Subcutaneous abdominal adipose tissue (tissue), 5 donors: ENCODE measurements around the gene ZNFX1.

Experiments used
- H3K27ac ChIP-seq: one replicate; pipeline ENCODE4 v1.7.0; 2013; ENCODE audit warnings: low read depth, mild to moderate bottlenecking, inconsistent platforms, low read length, moderate library complexity
- H3K27me3 ChIP-seq, 5 donors: one replicate each; pipeline ENCODE4 v1.7.0; 2013; ENCODE audit warnings: low read length in 5 of 5, inconsistent platforms in 1 of 5; ENCODE audit not compliant: control insufficient read depth in 5 of 5, insufficient read depth in 4 of 5
- H3K36me3 ChIP-seq, 5 donors: one replicate each; pipeline ENCODE4 v1.7.0; 2013; ENCODE audit warnings: low read length in 5 of 5; ENCODE audit not compliant: control insufficient read depth in 5 of 5, insufficient read depth in 5 of 5
- H3K4me1 ChIP-seq, 5 donors: one replicate each; pipeline ENCODE4 v1.7.0; 2013; ENCODE audit warnings: low read length in 5 of 5, mild to moderate bottlenecking in 3 of 5, moderate library complexity in 1 of 5; ENCODE audit not compliant: control insufficient read depth in 5 of 5, insufficient read depth in 5 of 5
- H3K4me3 ChIP-seq, 5 donors: one replicate each; pipeline ENCODE4 v1.7.0; 2013; ENCODE audit warnings: low read length in 5 of 5, low read depth in 1 of 5
- H3K9ac ChIP-seq, 5 donors: one replicate each; pipeline ENCODE4 v1.7.0; 2013; ENCODE audit warnings: low read length in 5 of 5, mild to moderate bottlenecking in 4 of 5, moderate library complexity in 3 of 5
- H3K9me3 ChIP-seq, 5 donors: one replicate each; pipeline ENCODE4 v1.7.0; 2013; ENCODE audit warnings: low read length in 5 of 5; ENCODE audit not compliant: control insufficient read depth in 5 of 5
- donor health status: healthy.
- donor health status: healthy.
- donor health status: healthy.
- donor health status: healthy.
- donor health status: healthy.

ZNFX1 gene

GRCh38 chr20:49237531-49237930 lies 40.3 kb downstream of the ZNFX1 start:
- Histone ChIP-seq H3K4me3 (no peak overlapping the region), H3K4me1 (no peaks in the 10 kb centered on the region), H3K27me3 (no peaks in the 10 kb centered on the region), H3K27ac (no peak overlapping the region), H3K9me3 (no peaks in the 10 kb centered on the region), H3K9ac (no peak overlapping the region), H3K36me3 (peaks cover 14 to 94% (median 82%) of the 10 kb centered on the region in 5 donors)

DNA sequence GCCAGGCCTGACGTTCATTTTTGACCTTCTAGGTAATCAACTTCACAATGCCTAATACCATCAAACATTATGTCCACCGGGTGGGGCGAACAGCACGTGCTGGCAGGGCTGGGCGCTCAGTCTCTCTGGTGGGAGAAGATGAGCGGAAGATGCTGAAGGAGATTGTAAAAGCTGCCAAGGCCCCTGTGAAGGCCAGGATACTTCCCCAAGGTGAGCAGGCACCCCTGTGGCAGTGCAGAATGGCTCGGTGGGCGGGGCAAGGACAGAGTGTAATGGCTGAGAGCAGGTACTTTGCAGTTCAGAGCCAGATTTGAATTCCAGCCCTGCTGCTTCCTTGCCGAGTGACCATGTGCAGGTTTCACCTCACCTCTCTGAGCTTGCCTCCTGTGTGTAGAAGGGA lies 41.6 kb downstream of the ZNFX1 start:
- H3K4me1 ChIP-seq, result peaks cover 0 to 3% (median 0%) of the 10 kb centered on the region in 5 donors
- H3K9me3 ChIP-seq, result no peaks in the 10 kb centered on the region
- no peak overlapping the region for H3K4me3 ChIP-seq
- H3K27ac ChIP-seq, result no peak overlapping the region
- no peak overlapping the region for H3K9ac ChIP-seq
- H3K27me3 ChIP-seq, result no peaks in the 10 kb centered on the region
- H3K36me3 ChIP-seq, result peaks cover 12 to 93% (median 80%) of the 10 kb centered on the region in 5 donors

GRCh38 chr20:49234831-49235230 lies 43.0 kb downstream of the ZNFX1 start:
- H3K4me3 ChIP-seq, result no peak overlapping the region
- no peaks in the 10 kb centered on the region for H3K27me3 ChIP-seq
- H3K27ac ChIP-seq, result no peak overlapping the region
- H3K4me1 ChIP-seq, result peaks cover 0 to 13% (median 0%) of the 10 kb centered on the region in 5 donors
- H3K9me3 ChIP-seq, result no peaks in the 10 kb centered on the region
- peaks cover 5 to 93% (median 84%) of the 10 kb centered on the region in 5 donors for H3K36me3 ChIP-seq
- no peak overlapping the region for H3K9ac ChIP-seq

- Histone ChIP-seq H3K4me3 (no peak overlapping the region), H3K9me3 (no peaks in the 10 kb centered on the region), H3K27ac (no peak overlapping the region), H3K9ac (peak overlapping the region in 1 of 5 donors; percentile 30), H3K36me3 (peaks cover 6 to 91% (median 84%) of the 10 kb centered on the region in 5 donors), H3K4me1 (peaks cover 0 to 13% (median 0%) of the 10 kb centered on the region in 5 donors), H3K27me3 (no peaks in the 10 kb centered on the region)
These were observed 44.6 kb downstream of the ZNFX1 start for GRCh38 chr20:49233226-49233625.

- H3K9ac ChIP-seq, result no peak overlapping the region
- H3K36me3 ChIP-seq, result peaks cover 6 to 83% (median 76%) of the 10 kb centered on the region in 5 donors
- H3K9me3 ChIP-seq, result no peaks in the 10 kb centered on the region
- H3K4me3 ChIP-seq, result no peak overlapping the region
- H3K27me3 ChIP-seq, result no peaks in the 10 kb centered on the region
- no peak overlapping the region for H3K27ac ChIP-seq
- H3K4me1 ChIP-seq, result peaks cover 0 to 13% (median 0%) of the 10 kb centered on the region in 5 donors
These were observed 46.4 kb downstream of the ZNFX1 start for GRCh38 chr20:49231471-49231870.

- Histone ChIP-seq H3K4me1 (peaks cover 0 to 13% (median 0%) of the 10 kb centered on the region in 5 donors), H3K27ac (no peak overlapping the region), H3K27me3 (no peaks in the 10 kb centered on the region), H3K36me3 (peaks cover 6 to 84% (median 78%) of the 10 kb centered on the region in 5 donors), H3K9ac (no peak overlapping the region), H3K4me3 (no peak overlapping the region), H3K9me3 (no peaks in the 10 kb centered on the region)
These were observed 47.2 kb downstream of the ZNFX1 start for GRCh38 chr20:49230561-49231133.

- Histone ChIP-seq H3K36me3 (peaks cover 3 to 84% (median 76%) of the 10 kb centered on the region in 5 donors), H3K27ac (no peak overlapping the region), H3K4me3 (no peak overlapping the region)
These were observed 47.8 kb downstream of the ZNFX1 start for GRCh38 chr20:49230021-49230420.

GRCh38 chr20:49229381-49229780 lies 48.5 kb downstream of the ZNFX1 start:
- Histone ChIP-seq H3K4me3 (no peak overlapping the region), H3K9ac (no peak overlapping the region), H3K36me3 (peaks cover 8 to 84% (median 76%) of the 10 kb centered on the region in 5 donors), H3K27ac (no peak overlapping the region), H3K27me3 (no peaks in the 10 kb centered on the region), H3K9me3 (no peaks in the 10 kb centered on the region), H3K4me1 (peaks cover 0 to 13% (median 0%) of the 10 kb centered on the region in 5 donors)

More at GRCh38 chr20:49230021-49230420, 47.8 kb downstream of the ZNFX1 start:
- Histone ChIP-seq H3K27me3 (no peaks in the 10 kb centered on the region), H3K9ac (no peak overlapping the region), H3K4me1 (peaks cover 0 to 13% (median 0%) of the 10 kb centered on the region in 5 donors), H3K9me3 (no peaks in the 10 kb centered on the region)

GRCh38 chr20:49228676-49229075 lies 49.2 kb downstream of the ZNFX1 start:
- Histone ChIP-seq H3K4me3 (no peak overlapping the region), H3K9me3 (no peaks in the 10 kb centered on the region), H3K36me3 (peaks cover 8 to 84% (median 76%) of the 10 kb centered on the region in 5 donors), H3K9ac (no peak overlapping the region), H3K27ac (no peak overlapping the region), H3K27me3 (no peaks in the 10 kb centered on the region), H3K4me1 (peaks cover 0 to 13% (median 0%) of the 10 kb centered on the region in 5 donors)

GRCh38 chr20:49225896-49226295 lies 52.0 kb downstream of the ZNFX1 start:
- H3K9ac ChIP-seq, result no peak overlapping the region
- no peak overlapping the region for H3K27ac ChIP-seq
- H3K4me3 ChIP-seq, result no peak overlapping the region
- H3K4me1 ChIP-seq, result peaks cover 0 to 7% (median 2%) of the 10 kb centered on the region in 5 donors
- H3K9me3 ChIP-seq, result no peaks in the 10 kb centered on the region
- no peaks in the 10 kb centered on the region for H3K27me3 ChIP-seq
- peaks cover 12 to 84% (median 74%) of the 10 kb centered on the region in 5 donors for H3K36me3 ChIP-seq
